ENCODE results near the gene LRMDA.

The LRMDA gene

DNA sequence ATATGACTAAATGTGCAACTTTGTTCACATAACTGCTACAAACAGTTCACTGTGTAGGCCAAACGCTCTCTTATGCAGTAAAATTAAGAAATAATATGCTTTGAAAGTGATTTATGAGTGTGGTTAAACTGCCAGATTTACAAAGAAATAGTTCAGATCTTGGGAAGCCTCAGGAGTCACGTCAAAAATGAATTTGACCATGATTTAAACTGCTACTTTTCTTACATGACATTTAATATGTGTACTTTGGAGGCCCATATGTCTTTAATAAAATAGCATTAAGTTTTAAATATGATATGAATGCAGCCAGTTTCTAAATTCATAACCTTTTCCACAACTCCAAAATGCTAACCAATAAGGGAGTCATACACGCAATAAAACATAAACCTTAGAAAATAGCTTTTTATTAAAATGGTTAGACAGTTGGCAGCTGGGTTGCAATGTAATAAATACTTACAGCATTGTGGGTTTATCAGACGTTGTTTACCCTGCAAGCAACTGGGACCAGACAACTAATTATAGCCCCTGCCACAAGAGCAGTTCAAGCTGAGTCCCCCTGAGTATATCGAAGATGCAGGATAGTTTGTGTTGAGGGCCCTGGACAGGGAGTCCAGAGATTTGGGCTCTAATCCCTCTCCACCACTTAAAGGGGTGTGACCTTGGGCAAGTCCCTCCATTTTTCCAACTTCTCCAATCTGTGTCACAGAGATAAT, 640.4 kb downstream of the LRMDA start:
- DNase-seq (ENCODE audit: low read depth): no peak
- no peak for TF ChIP-seq CTCF (IDR thresholded peaks at IDR 0.05; ENCODE audit: low read depth, low read length, missing control alignments)
- no peak overlapping the region for H3K4me3 ChIP-seq (ENCODE audit: low read depth, low read length)

DNA sequence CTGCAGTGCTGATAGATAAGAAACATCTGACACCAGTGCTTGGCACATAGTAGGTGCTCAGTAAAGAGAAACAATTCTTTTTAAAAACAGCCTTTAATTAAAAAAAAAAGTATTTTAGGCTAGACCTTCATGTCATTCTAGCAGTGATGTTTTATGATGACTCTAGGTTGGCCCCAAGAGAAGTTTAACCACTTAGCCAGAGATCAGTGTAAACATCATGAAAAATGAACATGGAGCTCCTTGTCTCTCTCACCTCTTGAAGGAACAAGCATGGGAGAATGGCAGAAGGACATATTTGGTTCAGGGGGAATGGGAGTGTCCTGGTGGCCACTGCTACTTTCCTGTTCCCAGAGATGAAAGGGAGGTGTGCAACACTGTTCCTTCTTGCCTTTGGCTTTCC, 641.0 kb downstream of the LRMDA start:
- no peak for TF ChIP-seq CTCF (IDR thresholded peaks at IDR 0.05; ENCODE audit: low read depth, low read length, missing control alignments)
- no peak overlapping the region for H3K4me3 ChIP-seq (ENCODE audit: low read depth, low read length)
- DNase-seq (ENCODE audit: low read depth): no peak

- no peak for TF ChIP-seq CTCF (IDR thresholded peaks at IDR 0.05; ENCODE audit: low read depth, low read length, missing control alignments)
- H3K4me3 ChIP-seq (ENCODE audit: low read depth, low read length): no peak overlapping the region
- no peak for DNase-seq (ENCODE audit: low read depth)
Observed at GRCh38 chr10:76073524-76073923, 642.1 kb downstream of the LRMDA start.

GRCh38 chr10:76074659-76075058, 643.2 kb downstream of the LRMDA start:
- no peak for TF ChIP-seq CTCF (IDR thresholded peaks at IDR 0.05; ENCODE audit: low read depth, low read length, missing control alignments)
- no peak for DNase-seq (ENCODE audit: low read depth)
- H3K4me3 ChIP-seq (ENCODE audit: low read depth, low read length): no peak overlapping the region

DNA sequence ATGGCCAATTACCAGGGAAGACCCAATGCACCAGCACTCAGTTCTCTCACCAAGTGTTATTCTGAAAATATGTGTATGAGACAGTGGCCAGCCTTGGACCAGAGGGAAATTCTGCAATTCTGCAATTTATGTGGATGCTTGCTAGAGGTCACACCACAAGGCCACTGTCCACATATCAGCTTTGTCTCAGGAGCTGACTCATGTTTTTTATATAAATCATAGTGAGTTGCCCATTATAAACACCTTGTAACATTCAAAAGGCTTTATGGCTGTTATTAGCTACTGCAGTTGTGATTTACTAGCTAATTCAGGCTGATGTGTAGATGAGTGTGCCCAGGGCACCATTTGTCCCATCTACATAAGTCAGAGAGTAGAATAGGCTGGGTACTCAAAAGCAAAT, 649.0 kb downstream of the LRMDA start:
- H3K4me3 ChIP-seq (ENCODE audit: low read depth, low read length): no peak overlapping the region
- no peak for DNase-seq (ENCODE audit: low read depth)
- no peak for TF ChIP-seq CTCF (IDR thresholded peaks at IDR 0.05; ENCODE audit: low read depth, low read length, missing control alignments)

DNA sequence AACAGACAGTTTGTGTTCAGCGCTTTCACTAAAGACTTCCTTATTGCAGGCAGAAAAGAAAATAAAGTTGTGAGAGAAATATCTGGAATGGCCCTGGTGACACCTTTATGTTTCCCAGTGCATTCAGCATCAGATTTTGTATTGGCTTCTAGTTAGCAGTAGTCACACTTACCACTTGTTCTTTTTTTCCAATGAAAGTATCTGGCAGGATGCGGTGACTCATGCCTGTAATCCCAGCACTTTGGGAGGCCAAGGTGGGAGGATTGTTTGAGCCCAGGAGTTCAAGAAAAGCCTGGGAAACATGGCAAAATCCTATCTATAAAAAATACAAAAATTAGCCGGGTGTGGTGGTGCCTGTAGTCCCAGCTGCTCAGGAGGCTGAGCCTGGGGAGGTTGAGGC, 649.6 kb downstream of the LRMDA start:
- no peak for DNase-seq (ENCODE audit: low read depth)
- H3K4me3 ChIP-seq (ENCODE audit: low read depth, low read length): no peak overlapping the region
- TF ChIP-seq CTCF (IDR thresholded peaks at IDR 0.05; ENCODE audit: low read depth, low read length, missing control alignments): no peak

- H3K4me3 ChIP-seq (ENCODE audit: low read depth, low read length): no peak overlapping the region
- no peak for DNase-seq (ENCODE audit: low read depth)
- TF ChIP-seq CTCF (IDR thresholded peaks at IDR 0.05; ENCODE audit: low read depth, low read length, missing control alignments): no peak
Observed at GRCh38 chr10:76082232-76082631, 650.8 kb downstream of the LRMDA start.
